Measurements from ENCODE around the gene DPYSL4. TPM values are rescaled to one million over a fixed set of nuclear protein-coding genes. Genes with fewer than 3 reads are reported as not detected.

The DPYSL4 gene
- total and polyA plus RNA-seq, 2 experiments from 2014 or later: 2.1 to 4.1 TPM

DNA sequence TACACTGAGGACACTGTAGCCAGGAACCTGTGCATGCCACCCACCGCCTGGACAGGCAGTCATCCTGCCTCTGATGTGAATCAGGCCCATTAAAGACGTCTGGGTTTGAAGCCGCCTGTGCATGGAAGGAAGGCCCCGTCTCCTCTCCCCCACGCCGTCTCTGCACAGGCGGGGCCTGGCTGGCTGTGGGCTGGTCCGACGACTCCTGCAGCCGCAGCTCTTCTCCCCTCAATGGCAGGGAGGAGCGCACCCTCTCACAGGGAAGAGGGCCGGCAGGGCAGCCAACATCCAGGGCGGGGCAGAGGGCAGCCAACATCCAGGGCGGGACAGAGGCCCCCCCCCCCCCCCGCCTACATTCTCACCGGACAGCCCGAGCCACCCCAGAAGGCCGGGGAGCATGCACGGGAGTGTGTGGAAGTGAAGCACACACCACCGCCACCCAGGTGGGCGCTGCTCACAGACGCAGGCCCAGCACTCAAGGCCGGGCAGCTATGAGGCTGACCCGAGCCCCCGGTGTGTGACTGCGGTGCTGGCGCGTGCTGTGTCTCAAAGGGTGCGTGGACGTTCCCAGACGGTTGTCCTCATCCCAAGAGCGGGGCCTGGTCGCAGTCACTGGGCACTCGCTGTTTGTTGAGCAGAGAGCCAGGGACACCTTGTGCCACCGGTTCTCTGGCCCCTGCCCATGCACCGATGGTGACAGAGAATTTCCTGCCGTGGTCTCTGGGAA, 19.1 kb downstream of the DPYSL4 start:
- H3K9me3 ChIP-seq (ENCODE audit: low read depth): no peaks in the 10 kb centered on the region
- WGBS (ENCODE audit: low lambda C conversion rate, missing lambda C conversion rate): 78% methylated on average over 31 of the region's 37 CpGs
- no peaks in the 10 kb centered on the region for H3K36me3 ChIP-seq (replicated peaks; ENCODE audit: insufficient read depth, low read depth)
- TF ChIP-seq EZH2 (IDR thresholded peaks at IDR 0.05; ENCODE audit: borderline replicate concordance) (no peak), EZH2phosphoT487 (IDR thresholded peaks at IDR 0.05; ENCODE audit: low read depth, severe bottlenecking, unreplicated experiment) (no peak)
- TF ChIP-seq, protein P1, sequence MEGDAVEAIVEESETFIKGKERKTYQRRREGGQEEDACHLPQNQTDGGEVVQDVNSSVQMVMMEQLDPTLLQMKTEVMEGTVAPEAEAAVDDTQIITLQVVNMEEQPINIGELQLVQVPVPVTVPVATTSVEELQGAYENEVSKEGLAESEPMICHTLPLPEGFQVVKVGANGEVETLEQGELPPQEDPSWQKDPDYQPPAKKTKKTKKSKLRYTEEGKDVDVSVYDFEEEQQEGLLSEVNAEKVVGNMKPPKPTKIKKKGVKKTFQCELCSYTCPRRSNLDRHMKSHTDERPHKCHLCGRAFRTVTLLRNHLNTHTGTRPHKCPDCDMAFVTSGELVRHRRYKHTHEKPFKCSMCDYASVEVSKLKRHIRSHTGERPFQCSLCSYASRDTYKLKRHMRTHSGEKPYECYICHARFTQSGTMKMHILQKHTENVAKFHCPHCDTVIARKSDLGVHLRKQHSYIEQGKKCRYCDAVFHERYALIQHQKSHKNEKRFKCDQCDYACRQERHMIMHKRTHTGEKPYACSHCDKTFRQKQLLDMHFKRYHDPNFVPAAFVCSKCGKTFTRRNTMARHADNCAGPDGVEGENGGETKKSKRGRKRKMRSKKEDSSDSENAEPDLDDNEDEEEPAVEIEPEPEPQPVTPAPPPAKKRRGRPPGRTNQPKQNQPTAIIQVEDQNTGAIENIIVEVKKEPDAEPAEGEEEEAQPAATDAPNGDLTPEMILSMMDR (IDR thresholded peaks at IDR 0.05; ENCODE audit: poor library complexity): no peak
- H3K4me1 ChIP-seq (ENCODE audit: insufficient read depth): no peaks in the 10 kb centered on the region
- DNase-seq (ENCODE audit: low spot score): no peak
- no peak overlapping the region for H3K4me2 ChIP-seq
- H2AFZ ChIP-seq: no peak overlapping the region
- H4K20me1 ChIP-seq (ENCODE audit: insufficient read depth, poor library complexity, severe bottlenecking): no peaks in the 10 kb centered on the region
- no peaks in the 10 kb centered on the region for H3K27me3 ChIP-seq
- no peak overlapping the region for H3K27ac ChIP-seq
- H3K9me2 ChIP-seq (replicated peaks; ENCODE audit: insufficient read depth): no peaks in the 10 kb centered on the region
- H3K79me2 ChIP-seq: no peaks in the 10 kb centered on the region
- no peak overlapping the region for H3K4me3 ChIP-seq

DNA sequence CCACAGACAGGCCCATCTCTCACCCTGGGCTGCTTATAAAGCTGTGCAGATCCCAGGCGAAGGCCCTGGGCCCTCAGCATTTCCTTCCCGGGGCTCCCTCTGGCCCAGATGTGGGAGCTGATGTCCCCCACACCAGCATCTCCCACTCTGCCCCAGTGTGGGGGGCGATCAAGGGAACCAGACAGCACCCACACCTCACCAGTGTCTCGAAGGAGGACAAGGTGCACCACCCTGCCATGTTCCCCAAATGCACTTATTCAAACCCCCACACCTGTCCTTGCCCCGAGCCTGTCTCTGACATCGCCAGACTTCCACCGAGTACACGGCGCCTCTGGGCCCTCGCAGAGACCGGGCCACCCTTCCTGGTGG, 19.6 kb downstream of the DPYSL4 start:
- no peaks in the 10 kb centered on the region for H3K27me3 ChIP-seq
- 90% methylated on average over 11 of the region's 11 CpGs for WGBS (ENCODE audit: low lambda C conversion rate, missing lambda C conversion rate)
- no peak overlapping the region for H3K4me2 ChIP-seq
- H3K79me2 ChIP-seq: no peaks in the 10 kb centered on the region
- H3K4me3 ChIP-seq: no peak overlapping the region
- DNase-seq (ENCODE audit: low spot score): no peak
- H4K20me1 ChIP-seq (ENCODE audit: insufficient read depth, poor library complexity, severe bottlenecking): no peaks in the 10 kb centered on the region
- H2AFZ ChIP-seq: no peak overlapping the region
- no peaks in the 10 kb centered on the region for H3K36me3 ChIP-seq (replicated peaks; ENCODE audit: insufficient read depth, low read depth)
- no peaks in the 10 kb centered on the region for H3K9me3 ChIP-seq (ENCODE audit: low read depth)
- no peak overlapping the region for H3K27ac ChIP-seq
- no peaks in the 10 kb centered on the region for H3K9me2 ChIP-seq (replicated peaks; ENCODE audit: insufficient read depth)
- TF ChIP-seq, protein P1 (IDR thresholded peaks at IDR 0.05; ENCODE audit: poor library complexity): no peak
- TF ChIP-seq EZH2phosphoT487 (IDR thresholded peaks at IDR 0.05; ENCODE audit: low read depth, severe bottlenecking, unreplicated experiment) (no peak), EZH2 (IDR thresholded peaks at IDR 0.05; ENCODE audit: borderline replicate concordance) (no peak)
- no peaks in the 10 kb centered on the region for H3K4me1 ChIP-seq (ENCODE audit: insufficient read depth)

DNA sequence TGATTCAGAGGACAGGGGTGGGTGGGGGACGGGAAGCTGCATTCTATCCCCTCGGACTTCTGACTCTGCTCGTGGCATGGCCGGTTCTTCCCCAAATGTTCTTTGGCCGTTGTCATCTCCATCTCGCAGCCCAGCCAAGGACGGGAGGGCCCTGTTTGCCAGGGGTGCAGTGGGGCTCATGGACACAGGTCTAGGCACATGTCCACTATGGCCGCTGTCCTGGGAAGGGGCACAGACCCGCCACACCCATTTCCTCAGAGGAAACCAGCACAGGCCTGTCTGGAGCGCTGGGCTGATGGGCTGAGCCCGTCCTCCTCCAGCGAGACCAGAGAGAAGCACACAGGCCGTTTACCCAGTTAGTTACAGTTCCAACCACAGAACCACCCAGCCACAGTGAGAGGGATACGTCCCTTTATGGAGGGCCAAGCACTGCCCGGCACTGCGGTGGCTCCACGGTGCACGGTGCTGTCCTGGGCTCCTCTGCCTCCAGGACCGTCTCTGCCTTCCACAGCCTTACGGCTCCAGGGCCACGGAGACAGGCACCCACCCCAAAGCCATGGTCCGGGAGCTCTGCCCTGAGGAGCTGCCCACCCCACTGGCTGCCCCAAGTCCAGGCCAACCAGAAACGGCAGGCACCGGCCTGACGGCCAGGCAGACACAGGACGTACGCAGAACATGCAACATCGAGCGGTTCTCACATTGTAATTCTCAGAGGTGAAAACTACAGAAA, 20.2 kb downstream of the DPYSL4 start:
- no peaks in the 10 kb centered on the region for H3K79me2 ChIP-seq
- no peaks in the 10 kb centered on the region for H3K27me3 ChIP-seq
- no peak overlapping the region for H3K4me2 ChIP-seq
- no peak overlapping the region for H2AFZ ChIP-seq
- H3K4me3 ChIP-seq: no peak overlapping the region
- no peaks in the 10 kb centered on the region for H3K36me3 ChIP-seq (replicated peaks; ENCODE audit: insufficient read depth, low read depth)
- DNase-seq (ENCODE audit: low spot score): no peak
- 89% methylated on average over 29 of the region's 29 CpGs for WGBS (ENCODE audit: low lambda C conversion rate, missing lambda C conversion rate)
- H3K9me2 ChIP-seq (replicated peaks; ENCODE audit: insufficient read depth): no peaks in the 10 kb centered on the region
- no peak overlapping the region for H3K27ac ChIP-seq
- no peaks in the 10 kb centered on the region for H3K4me1 ChIP-seq (ENCODE audit: insufficient read depth)
- no peaks in the 10 kb centered on the region for H4K20me1 ChIP-seq (ENCODE audit: insufficient read depth, poor library complexity, severe bottlenecking)
- no peaks in the 10 kb centered on the region for H3K9me3 ChIP-seq (ENCODE audit: low read depth)
- TF ChIP-seq EZH2phosphoT487 (IDR thresholded peaks at IDR 0.05; ENCODE audit: low read depth, severe bottlenecking, unreplicated experiment) (no peak), EZH2 (IDR thresholded peaks at IDR 0.05; ENCODE audit: borderline replicate concordance) (no peak)
- TF ChIP-seq, protein P1 (IDR thresholded peaks at IDR 0.05; ENCODE audit: poor library complexity): no peak

Data from hepatocyte (in vitro differentiated cells).